ENCODE results near the gene PPT1.
A peak's percentile ranks its signal among the peaks of the same experiment; 100 is the strongest.

The PPT1 gene

GRCh38 chr1:40092241-40092640 lies 4.8 kb downstream of the PPT1 start:
- no peak for DNase-seq

- no peak for DNase-seq
Measured at GRCh38 chr1:40090652-40091355, 6.2 kb downstream of the PPT1 start.

GRCh38 chr1:40084750-40085149 lies 12.3 kb downstream of the PPT1 start:
- peak; percentile 31 for DNase-seq

- no peak for DNase-seq
Measured at GRCh38 chr1:40081871-40082270, 15.2 kb downstream of the PPT1 start.

GRCh38 chr1:40079774-40080400 lies 17.2 kb downstream of the PPT1 start:
- no peak for DNase-seq

GRCh38 chr1:40078512-40079333 lies 18.3 kb downstream of the PPT1 start:
- DNase-seq: peak; percentile 33

- DNase-seq: no peak
Measured at GRCh38 chr1:40076895-40077312, 20.1 kb downstream of the PPT1 start.

GRCh38 chr1:40075266-40075665 lies 21.8 kb downstream of the PPT1 start:
- DNase-seq: no peak

- no peak for DNase-seq
Measured at GRCh38 chr1:40073062-40073461, 24.0 kb downstream of the PPT1 start.

- no peak for DNase-seq
Measured at GRCh38 chr1:40072142-40072541, 24.9 kb downstream of the PPT1 start.

- no peak for DNase-seq
Measured at GRCh38 chr1:40067851-40068250, 29.2 kb downstream of the PPT1 start.

- no peak for DNase-seq
Measured at GRCh38 chr1:40067023-40067422, 30.0 kb downstream of the PPT1 start.

- no peak for DNase-seq
Measured at GRCh38 chr1:40064797-40065499, 32.1 kb downstream of the PPT1 start.

GRCh38 chr1:40059960-40060750 lies 36.9 kb downstream of the PPT1 start:
- DNase-seq: no peak

GRCh38 chr1:40059338-40059959 lies 37.6 kb downstream of the PPT1 start:
- no peak for DNase-seq

- no peak for DNase-seq
Measured at GRCh38 chr1:40058453-40059337, 38.4 kb downstream of the PPT1 start.

- DNase-seq: no peak
Measured at GRCh38 chr1:40058097-40058452, 39.0 kb downstream of the PPT1 start.

GRCh38 chr1:40057310-40058030 lies 39.6 kb downstream of the PPT1 start:
- DNase-seq: no peak

- no peak for DNase-seq
Measured at GRCh38 chr1:40056519-40057309, 40.3 kb downstream of the PPT1 start.
